ENCODE measurements around the gene KLF15. TPM values are rescaled to one million over a fixed set of nuclear protein-coding genes. Genes with fewer than 3 reads are reported as not detected.
A peak's percentile ranks its signal among the peaks of the same experiment; 100 is the strongest.

KLF15 gene
- total RNA-seq, 1 experiment from 2014 or later = 14.7 TPM

DNA sequence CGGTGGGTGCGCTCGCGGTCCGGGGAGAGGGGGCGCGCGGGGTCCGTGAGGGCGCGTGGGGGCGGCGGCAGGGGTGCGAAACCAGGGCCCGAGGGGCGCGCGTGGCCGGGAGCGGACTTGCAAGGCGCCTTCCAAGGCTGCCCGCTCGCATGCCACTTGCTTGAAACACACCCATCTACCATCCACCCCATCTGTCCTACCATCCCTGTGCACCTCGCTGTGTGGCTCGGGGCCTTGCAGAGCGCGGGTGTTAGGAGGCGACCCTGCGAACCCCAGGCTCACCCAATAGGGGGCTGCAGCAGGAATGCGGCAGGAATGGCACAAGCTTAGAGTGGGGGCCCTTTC is 37.7 kb upstream of the KLF15 start:
- ChIA-PET CTCF (interaction anchor here (0.6 to 1.5 kb wide), 6 partner anchors 8 to 1643 kb away, joined by 3 to 4 read pairs (median 3); partner anchors contain the start of gene ZXDC), POLR2A (interaction anchor here (0.5 kb wide), 1 partner anchor 116 kb away, joined by 3 read pairs; no protein-coding TSS in a partner anchor)
- Mint-ChIP-seq H3K4me1 (peaks cover 8% of the 10 kb centered on the region), H3K36me3 (no peaks in the 10 kb centered on the region), H3K4me3 (peak overlapping the region; percentile 53), H3K27ac (no peak overlapping the region), H3K27me3 (ENCODE audit: low read depth) (peaks cover 53% of the 10 kb centered on the region), H3K9me3 (no peaks in the 10 kb centered on the region)
- peak; percentile 26 for DNase-seq (ENCODE audit: low spot score)
- peak; percentile 72 for ATAC-seq
- TF ChIP-seq, protein P1, sequence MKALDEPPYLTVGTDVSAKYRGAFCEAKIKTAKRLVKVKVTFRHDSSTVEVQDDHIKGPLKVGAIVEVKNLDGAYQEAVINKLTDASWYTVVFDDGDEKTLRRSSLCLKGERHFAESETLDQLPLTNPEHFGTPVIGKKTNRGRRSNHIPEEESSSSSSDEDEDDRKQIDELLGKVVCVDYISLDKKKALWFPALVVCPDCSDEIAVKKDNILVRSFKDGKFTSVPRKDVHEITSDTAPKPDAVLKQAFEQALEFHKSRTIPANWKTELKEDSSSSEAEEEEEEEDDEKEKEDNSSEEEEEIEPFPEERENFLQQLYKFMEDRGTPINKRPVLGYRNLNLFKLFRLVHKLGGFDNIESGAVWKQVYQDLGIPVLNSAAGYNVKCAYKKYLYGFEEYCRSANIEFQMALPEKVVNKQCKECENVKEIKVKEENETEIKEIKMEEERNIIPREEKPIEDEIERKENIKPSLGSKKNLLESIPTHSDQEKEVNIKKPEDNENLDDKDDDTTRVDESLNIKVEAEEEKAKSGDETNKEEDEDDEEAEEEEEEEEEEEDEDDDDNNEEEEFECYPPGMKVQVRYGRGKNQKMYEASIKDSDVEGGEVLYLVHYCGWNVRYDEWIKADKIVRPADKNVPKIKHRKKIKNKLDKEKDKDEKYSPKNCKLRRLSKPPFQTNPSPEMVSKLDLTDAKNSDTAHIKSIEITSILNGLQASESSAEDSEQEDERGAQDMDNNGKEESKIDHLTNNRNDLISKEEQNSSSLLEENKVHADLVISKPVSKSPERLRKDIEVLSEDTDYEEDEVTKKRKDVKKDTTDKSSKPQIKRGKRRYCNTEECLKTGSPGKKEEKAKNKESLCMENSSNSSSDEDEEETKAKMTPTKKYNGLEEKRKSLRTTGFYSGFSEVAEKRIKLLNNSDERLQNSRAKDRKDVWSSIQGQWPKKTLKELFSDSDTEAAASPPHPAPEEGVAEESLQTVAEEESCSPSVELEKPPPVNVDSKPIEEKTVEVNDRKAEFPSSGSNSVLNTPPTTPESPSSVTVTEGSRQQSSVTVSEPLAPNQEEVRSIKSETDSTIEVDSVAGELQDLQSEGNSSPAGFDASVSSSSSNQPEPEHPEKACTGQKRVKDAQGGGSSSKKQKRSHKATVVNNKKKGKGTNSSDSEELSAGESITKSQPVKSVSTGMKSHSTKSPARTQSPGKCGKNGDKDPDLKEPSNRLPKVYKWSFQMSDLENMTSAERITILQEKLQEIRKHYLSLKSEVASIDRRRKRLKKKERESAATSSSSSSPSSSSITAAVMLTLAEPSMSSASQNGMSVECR (CRISPR knock-in tag; IDR thresholded peaks at IDR 0.05; ENCODE audit: borderline replicate concordance) = 0 out of 2 replicates have a peak, but pooled peaks have one; percentile 3
- TF ChIP-seq ATF1 (CRISPR knock-in tag; IDR thresholded peaks at IDR 0.05) = no peak

DNA sequence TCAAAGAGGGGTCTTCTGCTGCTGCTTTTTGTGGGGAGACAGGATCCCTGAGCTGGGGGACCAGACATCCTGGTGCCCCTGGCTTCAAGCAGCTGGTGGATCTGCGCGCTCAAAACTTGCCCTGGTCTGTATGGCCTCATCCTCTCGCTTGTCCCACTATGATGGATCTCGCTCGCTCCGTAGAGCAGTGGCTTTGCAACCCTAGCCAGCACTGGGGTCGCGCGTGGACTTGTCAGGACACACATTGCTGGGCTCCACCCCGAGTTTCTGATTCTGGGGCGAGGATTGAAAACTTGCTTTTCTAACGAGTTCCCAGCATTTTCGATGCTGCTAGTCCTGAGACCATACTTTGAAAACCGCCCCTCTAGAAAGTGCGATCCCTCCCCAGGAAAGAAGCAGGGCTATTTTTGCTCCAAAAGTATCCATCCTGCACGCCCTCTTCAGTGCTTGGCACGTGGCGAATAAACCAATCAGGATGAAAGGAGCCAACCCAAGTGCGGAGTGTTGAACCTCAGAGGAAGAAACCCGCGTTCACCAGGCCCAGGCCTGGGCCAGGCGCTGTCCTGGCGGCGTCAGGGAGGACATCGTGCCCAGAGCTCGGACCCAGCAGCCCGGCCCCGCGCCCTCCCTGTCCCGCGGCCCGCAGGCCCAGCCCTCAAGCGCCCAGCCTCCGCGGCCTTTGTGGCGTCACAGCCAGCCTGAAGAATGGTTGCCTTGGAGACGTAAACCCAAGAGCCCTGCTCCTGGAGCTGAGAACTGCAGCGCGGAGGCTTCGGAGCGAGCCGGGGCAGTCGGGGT is 37.2 kb upstream of the KLF15 start, which contains the start of gene CFAP100:
CFAP100 (plus strand) TSS at position 731 of the 798 bp plus-strand sequence. CDS start 1,092 bp downstream, outside the sequence.
- CTCF ChIA-PET = interaction anchor here (0.6 to 1.6 kb wide), 7 partner anchors 9 to 1642 kb away, joined by 3 to 4 read pairs (median 3); partner anchors contain the start of gene ZXDC
- peak; percentile 89 for ATAC-seq
- TF ChIP-seq FOXP1 (CRISPR knock-in tag; IDR thresholded peaks at IDR 0.05; ENCODE audit: borderline replicate concordance) = 0 out of 2 replicates have a peak, but pooled peaks have one; percentile 62
- TF ChIP-seq, protein P2, sequence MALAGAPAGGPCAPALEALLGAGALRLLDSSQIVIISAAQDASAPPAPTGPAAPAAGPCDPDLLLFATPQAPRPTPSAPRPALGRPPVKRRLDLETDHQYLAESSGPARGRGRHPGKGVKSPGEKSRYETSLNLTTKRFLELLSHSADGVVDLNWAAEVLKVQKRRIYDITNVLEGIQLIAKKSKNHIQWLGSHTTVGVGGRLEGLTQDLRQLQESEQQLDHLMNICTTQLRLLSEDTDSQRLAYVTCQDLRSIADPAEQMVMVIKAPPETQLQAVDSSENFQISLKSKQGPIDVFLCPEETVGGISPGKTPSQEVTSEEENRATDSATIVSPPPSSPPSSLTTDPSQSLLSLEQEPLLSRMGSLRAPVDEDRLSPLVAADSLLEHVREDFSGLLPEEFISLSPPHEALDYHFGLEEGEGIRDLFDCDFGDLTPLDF (CRISPR knock-in tag; IDR thresholded peaks at IDR 0.05) = peak; percentile 43; the same call in 1 of the 2 replicates
- no peak for TF ChIP-seq ZNF396 (CRISPR knock-in tag; IDR thresholded peaks at IDR 0.05; ENCODE audit: borderline replicate concordance)
- no peak for TF ChIP-seq HMGA2 (CRISPR knock-in tag; IDR thresholded peaks at IDR 0.05)
- peak; percentile 59; the same call in 1 of the 2 replicates for TF ChIP-seq CREB1 (CRISPR knock-in tag; IDR thresholded peaks at IDR 0.05)
- TF ChIP-seq, protein P3, sequence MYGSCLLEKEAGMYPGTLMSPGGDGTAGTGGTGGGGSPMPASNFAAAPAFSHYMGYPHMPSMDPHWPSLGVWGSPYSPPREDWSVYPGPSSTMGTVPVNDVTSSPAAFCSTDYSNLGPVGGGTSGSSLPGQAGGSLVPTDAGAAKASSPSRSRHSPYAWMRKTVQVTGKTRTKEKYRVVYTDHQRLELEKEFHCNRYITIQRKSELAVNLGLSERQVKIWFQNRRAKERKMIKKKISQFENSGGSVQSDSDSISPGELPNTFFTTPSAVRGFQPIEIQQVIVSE (CRISPR knock-in tag; IDR thresholded peaks at IDR 0.05; ENCODE audit: borderline replicate concordance) = no peak
- TF ChIP-seq FOXJ3 (CRISPR knock-in tag; IDR thresholded peaks at IDR 0.05; ENCODE audit: borderline replicate concordance) = no peak
- TF ChIP-seq ETV6 (CRISPR knock-in tag; IDR thresholded peaks at IDR 0.05) = 0 out of 2 replicates have a peak, but pooled peaks have one; percentile 28
- TF ChIP-seq, protein P4, sequence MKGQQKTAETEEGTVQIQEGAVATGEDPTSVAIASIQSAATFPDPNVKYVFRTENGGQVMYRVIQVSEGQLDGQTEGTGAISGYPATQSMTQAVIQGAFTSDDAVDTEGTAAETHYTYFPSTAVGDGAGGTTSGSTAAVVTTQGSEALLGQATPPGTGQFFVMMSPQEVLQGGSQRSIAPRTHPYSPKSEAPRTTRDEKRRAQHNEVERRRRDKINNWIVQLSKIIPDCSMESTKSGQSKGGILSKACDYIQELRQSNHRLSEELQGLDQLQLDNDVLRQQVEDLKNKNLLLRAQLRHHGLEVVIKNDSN (CRISPR knock-in tag; IDR thresholded peaks at IDR 0.05) = peak; percentile 44; the same call in 1 of the 2 replicates
- TF ChIP-seq, protein P5, sequence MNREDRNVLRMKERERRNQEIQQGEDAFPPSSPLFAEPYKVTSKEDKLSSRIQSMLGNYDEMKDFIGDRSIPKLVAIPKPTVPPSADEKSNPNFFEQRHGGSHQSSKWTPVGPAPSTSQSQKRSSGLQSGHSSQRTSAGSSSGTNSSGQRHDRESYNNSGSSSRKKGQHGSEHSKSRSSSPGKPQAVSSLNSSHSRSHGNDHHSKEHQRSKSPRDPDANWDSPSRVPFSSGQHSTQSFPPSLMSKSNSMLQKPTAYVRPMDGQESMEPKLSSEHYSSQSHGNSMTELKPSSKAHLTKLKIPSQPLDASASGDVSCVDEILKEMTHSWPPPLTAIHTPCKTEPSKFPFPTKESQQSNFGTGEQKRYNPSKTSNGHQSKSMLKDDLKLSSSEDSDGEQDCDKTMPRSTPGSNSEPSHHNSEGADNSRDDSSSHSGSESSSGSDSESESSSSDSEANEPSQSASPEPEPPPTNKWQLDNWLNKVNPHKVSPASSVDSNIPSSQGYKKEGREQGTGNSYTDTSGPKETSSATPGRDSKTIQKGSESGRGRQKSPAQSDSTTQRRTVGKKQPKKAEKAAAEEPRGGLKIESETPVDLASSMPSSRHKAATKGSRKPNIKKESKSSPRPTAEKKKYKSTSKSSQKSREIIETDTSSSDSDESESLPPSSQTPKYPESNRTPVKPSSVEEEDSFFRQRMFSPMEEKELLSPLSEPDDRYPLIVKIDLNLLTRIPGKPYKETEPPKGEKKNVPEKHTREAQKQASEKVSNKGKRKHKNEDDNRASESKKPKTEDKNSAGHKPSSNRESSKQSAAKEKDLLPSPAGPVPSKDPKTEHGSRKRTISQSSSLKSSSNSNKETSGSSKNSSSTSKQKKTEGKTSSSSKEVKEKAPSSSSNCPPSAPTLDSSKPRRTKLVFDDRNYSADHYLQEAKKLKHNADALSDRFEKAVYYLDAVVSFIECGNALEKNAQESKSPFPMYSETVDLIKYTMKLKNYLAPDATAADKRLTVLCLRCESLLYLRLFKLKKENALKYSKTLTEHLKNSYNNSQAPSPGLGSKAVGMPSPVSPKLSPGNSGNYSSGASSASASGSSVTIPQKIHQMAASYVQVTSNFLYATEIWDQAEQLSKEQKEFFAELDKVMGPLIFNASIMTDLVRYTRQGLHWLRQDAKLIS (CRISPR knock-in tag; IDR thresholded peaks at IDR 0.05; ENCODE audit: borderline replicate concordance) = 0 out of 2 replicates have a peak, but pooled peaks have one; percentile 37
- TF ChIP-seq NFYB (CRISPR knock-in tag; conservative IDR thresholded peaks at IDR 0.05; ENCODE audit: low read depth) = no peak
- no peak for TF ChIP-seq EMX1 (CRISPR knock-in tag; IDR thresholded peaks at IDR 0.05)
- TF ChIP-seq, protein P6, sequence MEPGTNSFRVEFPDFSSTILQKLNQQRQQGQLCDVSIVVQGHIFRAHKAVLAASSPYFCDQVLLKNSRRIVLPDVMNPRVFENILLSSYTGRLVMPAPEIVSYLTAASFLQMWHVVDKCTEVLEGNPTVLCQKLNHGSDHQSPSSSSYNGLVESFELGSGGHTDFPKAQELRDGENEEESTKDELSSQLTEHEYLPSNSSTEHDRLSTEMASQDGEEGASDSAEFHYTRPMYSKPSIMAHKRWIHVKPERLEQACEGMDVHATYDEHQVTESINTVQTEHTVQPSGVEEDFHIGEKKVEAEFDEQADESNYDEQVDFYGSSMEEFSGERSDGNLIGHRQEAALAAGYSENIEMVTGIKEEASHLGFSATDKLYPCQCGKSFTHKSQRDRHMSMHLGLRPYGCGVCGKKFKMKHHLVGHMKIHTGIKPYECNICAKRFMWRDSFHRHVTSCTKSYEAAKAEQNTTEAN (CRISPR knock-in tag; IDR thresholded peaks at IDR 0.05) = peak; percentile 68; the same call in 1 of the 2 replicates
- TF ChIP-seq, protein P7, sequence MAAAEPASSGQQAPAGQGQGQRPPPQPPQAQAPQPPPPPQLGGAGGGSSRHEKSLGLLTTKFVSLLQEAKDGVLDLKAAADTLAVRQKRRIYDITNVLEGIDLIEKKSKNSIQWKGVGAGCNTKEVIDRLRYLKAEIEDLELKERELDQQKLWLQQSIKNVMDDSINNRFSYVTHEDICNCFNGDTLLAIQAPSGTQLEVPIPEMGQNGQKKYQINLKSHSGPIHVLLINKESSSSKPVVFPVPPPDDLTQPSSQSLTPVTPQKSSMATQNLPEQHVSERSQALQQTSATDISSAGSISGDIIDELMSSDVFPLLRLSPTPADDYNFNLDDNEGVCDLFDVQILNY (CRISPR knock-in tag; IDR thresholded peaks at IDR 0.05) = peak; percentile 35; the same call in 1 of the 2 replicates
- TF ChIP-seq, protein P8, sequence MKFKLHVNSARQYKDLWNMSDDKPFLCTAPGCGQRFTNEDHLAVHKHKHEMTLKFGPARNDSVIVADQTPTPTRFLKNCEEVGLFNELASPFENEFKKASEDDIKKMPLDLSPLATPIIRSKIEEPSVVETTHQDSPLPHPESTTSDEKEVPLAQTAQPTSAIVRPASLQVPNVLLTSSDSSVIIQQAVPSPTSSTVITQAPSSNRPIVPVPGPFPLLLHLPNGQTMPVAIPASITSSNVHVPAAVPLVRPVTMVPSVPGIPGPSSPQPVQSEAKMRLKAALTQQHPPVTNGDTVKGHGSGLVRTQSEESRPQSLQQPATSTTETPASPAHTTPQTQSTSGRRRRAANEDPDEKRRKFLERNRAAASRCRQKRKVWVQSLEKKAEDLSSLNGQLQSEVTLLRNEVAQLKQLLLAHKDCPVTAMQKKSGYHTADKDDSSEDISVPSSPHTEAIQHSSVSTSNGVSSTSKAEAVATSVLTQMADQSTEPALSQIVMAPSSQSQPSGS (CRISPR knock-in tag; IDR thresholded peaks at IDR 0.05; ENCODE audit: borderline replicate concordance, low read depth) = no peak
- no peak for TF ChIP-seq ATF1 (CRISPR knock-in tag; IDR thresholded peaks at IDR 0.05)

More for the DNA sequence above, 37.2 kb upstream of the KLF15 start, which contains the start of gene CFAP100:
- Mint-ChIP-seq H3K27ac (no peak within 1 kb of the TSS), H3K4me3 (peak within 1 kb of the TSS; percentile 53), H3K4me1 (peaks cover 12% of the 10 kb centered on the region), H3K36me3 (no peaks in the 10 kb centered on the region), H3K27me3 (ENCODE audit: low read depth) (peaks cover 58% of the 10 kb centered on the region), H3K9me3 (no peaks in the 10 kb centered on the region)
- DNase-seq (ENCODE audit: low spot score) = peak; percentile 80
- POLR2A ChIA-PET = no interaction called here

Measured in WTC11 (cell line).